Trophoblast cell (in vitro differentiated cells and primary cell): ENCODE measurements around the gene AFMID.

Experiments
- DNase-seq, 2 donors: peaks; one replicate each; pipeline ENCODE4 v3.0.0-alpha.2; 2016
- H2AFZ ChIP-seq: 2 replicates; pipeline ENCODE4 v1.6.1; 2013; ENCODE audit warnings: low read length, moderate library complexity, mild to moderate bottlenecking; ENCODE audit not compliant: insufficient read depth, poor library complexity
- H2AK5ac ChIP-seq: 2 replicates; pipeline ENCODE4 v1.6.1; 2013; ENCODE audit warnings: mild to moderate bottlenecking, low read length
- H2BK120ac ChIP-seq: 2 replicates; pipeline ENCODE4 v1.6.1; 2013; ENCODE audit warnings: low read length, mild to moderate bottlenecking, moderate library complexity; ENCODE audit not compliant: insufficient read depth, poor library complexity
- H2BK12ac ChIP-seq: 2 replicates; pipeline ENCODE4 v1.6.1; 2013; ENCODE audit warnings: mild to moderate bottlenecking, low read length, moderate library complexity
- H2BK5ac ChIP-seq: 2 replicates; pipeline ENCODE4 v1.6.1; 2013; ENCODE audit warnings: low read length, low read depth, moderate library complexity, mild to moderate bottlenecking; ENCODE audit not compliant: poor library complexity
- H3K14ac ChIP-seq: 2 replicates; pipeline ENCODE4 v1.6.1; 2013; ENCODE audit warnings: mild to moderate bottlenecking, low read length
- H3K18ac ChIP-seq: 2 replicates; pipeline ENCODE4 v1.6.1; 2013; ENCODE audit warnings: mild to moderate bottlenecking, low read length
- H3K23ac ChIP-seq: 2 replicates; pipeline ENCODE4 v1.6.1; 2013; ENCODE audit warnings: low read length
- H3K27ac ChIP-seq: 2 replicates; pipeline ENCODE4 v1.5.1; 2013; ENCODE audit warnings: low read depth, mild to moderate bottlenecking, inconsistent platforms, low read length, moderate library complexity
- H3K27me3 ChIP-seq: 2 replicates; pipeline ENCODE4 v1.6.1; 2013; ENCODE audit warnings: inconsistent platforms, mild to moderate bottlenecking, low read length, moderate library complexity; ENCODE audit not compliant: insufficient read depth
- H3K36me3 ChIP-seq, 2 experiments: 1 replicate in 1 of 2; 2 replicates in 1 of 2; pipeline ENCODE4 v1.6.1; 2013; ENCODE audit warnings: low read length in 2 of 2, mild to moderate bottlenecking in 2 of 2, moderate library complexity in 1 of 2; ENCODE audit not compliant: insufficient read depth in 2 of 2, control insufficient read depth in 1 of 2
- H3K4ac ChIP-seq: 2 replicates; pipeline ENCODE4 v1.6.1; 2013; ENCODE audit warnings: low read depth, mild to moderate bottlenecking, low read length, moderate library complexity
- H3K4me1 ChIP-seq, 2 experiments: 1 replicate in 1 of 2; 2 replicates in 1 of 2; pipeline ENCODE4 v1.6.1; 2013; ENCODE audit warnings: low read length in 2 of 2, mild to moderate bottlenecking in 2 of 2, moderate library complexity in 1 of 2; ENCODE audit not compliant: insufficient read depth in 2 of 2, control insufficient read depth in 1 of 2
- H3K4me2 ChIP-seq: 2 replicates; pipeline ENCODE4 v1.6.1; 2013; ENCODE audit warnings: inconsistent platforms, mild to moderate bottlenecking, low read length, moderate library complexity
- H3K4me3 ChIP-seq: 2 replicates; pipeline ENCODE4 v1.5.1; 2013; ENCODE audit warnings: mild to moderate bottlenecking, low read depth, low read length, inconsistent platforms
- H3K79me1 ChIP-seq: one replicate; pipeline ENCODE4 v1.6.1; 2013; ENCODE audit warnings: low read length
- H3K79me2 ChIP-seq: 2 replicates; pipeline ENCODE4 v1.6.1; 2013; ENCODE audit warnings: low read length, mild to moderate bottlenecking; ENCODE audit not compliant: control insufficient read depth, insufficient read depth, poor library complexity
- H3K9ac ChIP-seq: 2 replicates; pipeline ENCODE4 v1.6.1; 2013; ENCODE audit warnings: mild to moderate bottlenecking, low read length
- H3K9me3 ChIP-seq: 2 replicates; pipeline ENCODE4 v1.6.1; 2013; ENCODE audit warnings: low read depth, mild to moderate bottlenecking, control low read depth, inconsistent platforms, low read length; ENCODE audit not compliant: insufficient read depth
- H4K12ac ChIP-seq: 2 replicates; pipeline ENCODE4 v1.6.1; 2013; ENCODE audit warnings: low read depth, mild to moderate bottlenecking, low read length, moderate library complexity
- H4K8ac ChIP-seq: 2 replicates; pipeline ENCODE4 v1.6.1; 2013; ENCODE audit warnings: low read depth, mild to moderate bottlenecking, low read length, moderate library complexity
- H4K91ac ChIP-seq: one replicate; pipeline ENCODE4 v1.6.1; 2013; ENCODE audit warnings: low read depth, mild to moderate bottlenecking, low read length, moderate library complexity
- WGBS: extraction: QIAGEN DNeasy Blood & Tissue Kit; methylation state at CpG from one replicate; pipeline ENCODE4 v1.1.7; 2013; ENCODE audit warnings: missing lambda C conversion rate; ENCODE audit not compliant: insufficient read length, insufficient coverage; ENCODE audit errors: extremely low coverage; 5-methylcytosine and 5-hydroxymethylcytosine counted together

The AFMID gene

DNA sequence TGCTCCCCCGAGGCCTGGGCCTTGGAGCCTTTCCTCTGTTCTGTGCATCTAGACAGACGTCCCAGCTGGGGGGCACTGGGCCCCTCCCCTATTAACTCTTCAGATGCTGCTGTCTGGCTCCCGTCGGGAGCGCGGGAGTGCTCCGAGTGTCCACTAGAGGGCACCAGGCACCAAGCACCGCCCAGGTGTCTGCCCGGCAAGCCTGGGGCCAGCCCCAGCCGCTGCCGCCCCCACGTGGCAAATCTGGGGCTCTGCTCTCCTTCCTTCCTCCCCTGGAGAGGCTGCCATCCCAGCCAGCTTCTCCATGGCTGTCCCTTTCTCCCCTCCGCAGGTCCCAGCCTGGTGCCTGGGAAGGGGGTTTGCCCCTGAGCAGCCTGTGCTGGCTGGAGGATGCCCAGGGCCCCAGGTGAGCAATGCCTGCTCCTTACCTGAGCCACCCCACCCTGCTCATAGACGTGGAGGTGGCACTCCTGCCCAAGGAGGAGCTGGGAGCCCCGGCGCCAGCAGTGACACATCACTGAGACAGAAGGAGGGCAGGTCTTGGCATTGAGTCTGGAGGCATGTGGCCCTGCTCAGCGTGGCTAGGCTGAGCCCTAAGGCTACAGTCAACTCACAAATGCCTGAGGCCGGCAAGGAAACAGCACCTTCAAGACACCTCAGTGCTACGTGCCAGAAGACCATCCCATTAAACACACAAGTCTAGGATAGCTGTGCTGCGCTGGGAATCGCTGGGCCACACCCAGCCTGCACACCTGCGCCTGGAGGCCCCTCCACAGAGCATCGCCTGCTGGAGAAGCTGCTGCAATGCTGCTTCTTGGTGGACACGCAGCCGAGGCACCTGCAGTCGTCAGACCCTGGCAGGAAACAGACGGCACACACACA, 64.0 kb downstream of the AFMID start:
- H4K12ac ChIP-seq, result no peak overlapping the region
- peak; percentile 81 to 86 for DNase-seq
- no peak overlapping the region for H2AFZ ChIP-seq
- no peaks in the 10 kb centered on the region for H3K36me3 ChIP-seq
- WGBS, result no CpG with 5 or more reads among the region's 27 CpGs
- H3K79me1 ChIP-seq, result peaks cover 17% of the 10 kb centered on the region
- H3K4ac ChIP-seq, result no peak overlapping the region
- no peak overlapping the region for H3K23ac ChIP-seq
- peaks cover 3% of the 10 kb centered on the region for H3K9me3 ChIP-seq
- H3K27ac ChIP-seq, result no peak overlapping the region
- H3K18ac ChIP-seq, result no peak overlapping the region
- peaks cover 10 to 11% of the 10 kb centered on the region in 2 experiments for H3K4me1 ChIP-seq
- no peak overlapping the region for H3K4me3 ChIP-seq
- H2AK5ac ChIP-seq, result no peak overlapping the region
- H2BK12ac ChIP-seq, result no peak overlapping the region
- H3K79me2 ChIP-seq, result peaks cover 3% of the 10 kb centered on the region
- no peak overlapping the region for H3K4me2 ChIP-seq
- H4K91ac ChIP-seq, result no peak overlapping the region
- no peak overlapping the region for H3K9ac ChIP-seq
- no peak overlapping the region for H2BK5ac ChIP-seq
- H3K27me3 ChIP-seq, result no peaks in the 10 kb centered on the region
- no peak overlapping the region for H2BK120ac ChIP-seq
- H4K8ac ChIP-seq, result no peak overlapping the region
- no peak overlapping the region for H3K14ac ChIP-seq

DNA sequence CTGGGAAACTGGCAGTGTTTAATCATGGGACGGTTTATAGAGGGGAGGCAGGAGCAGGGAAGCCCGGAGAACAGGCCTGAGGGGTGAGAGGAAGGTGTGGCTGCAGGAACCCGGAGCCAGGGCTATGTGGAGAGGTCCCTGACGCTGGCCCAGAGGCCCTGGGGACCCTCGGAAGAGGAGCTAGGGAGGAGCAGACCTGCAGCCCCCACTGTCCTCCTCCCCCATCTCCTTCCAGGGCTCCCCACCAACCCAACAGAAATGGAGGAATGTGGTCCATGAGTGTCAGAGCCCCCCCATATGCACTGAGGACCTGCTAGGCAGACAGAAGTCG, 64.6 kb downstream of the AFMID start:
- H3K14ac ChIP-seq, result no peak overlapping the region
- no peak overlapping the region for H3K4me2 ChIP-seq
- H2BK120ac ChIP-seq, result no peak overlapping the region
- H3K36me3 ChIP-seq, result no peaks in the 10 kb centered on the region
- H2BK12ac ChIP-seq, result no peak overlapping the region
- WGBS, result no CpG with 5 or more reads among the region's 6 CpGs
- no peaks in the 10 kb centered on the region for H3K27me3 ChIP-seq
- peaks cover 3% of the 10 kb centered on the region for H3K79me2 ChIP-seq
- H3K18ac ChIP-seq, result no peak overlapping the region
- peaks cover 16 to 17% of the 10 kb centered on the region in 2 experiments for H3K4me1 ChIP-seq
- no peak overlapping the region for H4K12ac ChIP-seq
- H3K4me3 ChIP-seq, result no peak overlapping the region
- no peak overlapping the region for H3K4ac ChIP-seq
- H3K23ac ChIP-seq, result no peak overlapping the region
- H3K79me1 ChIP-seq, result peaks cover 20% of the 10 kb centered on the region
- DNase-seq, result no peak
- H2AFZ ChIP-seq, result no peak overlapping the region
- no peak overlapping the region for H4K91ac ChIP-seq
- no peak overlapping the region for H3K9ac ChIP-seq
- H2AK5ac ChIP-seq, result no peak overlapping the region
- H3K27ac ChIP-seq, result no peak overlapping the region
- peaks cover 3% of the 10 kb centered on the region for H3K9me3 ChIP-seq
- no peak overlapping the region for H4K8ac ChIP-seq
- no peak overlapping the region for H2BK5ac ChIP-seq

DNA sequence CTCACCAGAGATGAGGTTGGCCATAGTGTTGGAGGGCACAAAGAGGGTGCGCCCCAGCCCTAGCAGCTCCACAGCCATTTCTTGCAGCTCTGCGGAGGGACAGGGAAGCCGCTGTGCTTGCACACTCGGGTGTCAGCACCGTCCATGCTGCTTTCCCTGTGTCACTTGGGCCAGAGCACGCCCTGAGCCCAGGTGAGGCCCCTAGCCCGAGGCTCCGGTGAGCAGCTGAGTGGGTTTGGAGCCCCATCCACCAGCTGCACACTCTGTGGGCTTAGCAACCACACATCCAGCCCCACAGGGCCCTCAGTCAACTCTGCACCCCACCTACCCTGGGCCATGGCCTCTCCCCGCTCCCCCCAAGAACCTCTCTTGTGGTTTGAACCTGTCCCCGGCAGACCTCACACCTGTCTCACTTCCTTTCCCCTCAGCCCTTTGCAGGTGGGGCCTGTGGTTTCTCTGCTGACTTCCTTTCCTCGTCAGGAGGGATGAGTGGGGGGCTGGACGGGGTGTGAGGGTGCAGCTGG, 65.0 kb downstream of the AFMID start:
- no peak overlapping the region for H3K18ac ChIP-seq
- no peak overlapping the region for H2AK5ac ChIP-seq
- no peak overlapping the region for H3K9ac ChIP-seq
- no CpG with 5 or more reads among the region's 12 CpGs for WGBS
- peaks cover 3% of the 10 kb centered on the region for H3K9me3 ChIP-seq
- H3K23ac ChIP-seq, result no peak overlapping the region
- H3K27me3 ChIP-seq, result no peaks in the 10 kb centered on the region
- H3K27ac ChIP-seq, result no peak overlapping the region
- H3K4me1 ChIP-seq, result peaks cover 20 to 21% of the 10 kb centered on the region in 2 experiments
- H3K79me1 ChIP-seq, result peaks cover 20% of the 10 kb centered on the region
- no peak overlapping the region for H3K14ac ChIP-seq
- H3K4ac ChIP-seq, result no peak overlapping the region
- H2BK120ac ChIP-seq, result no peak overlapping the region
- no peak overlapping the region for H2AFZ ChIP-seq
- H4K12ac ChIP-seq, result no peak overlapping the region
- H3K36me3 ChIP-seq, result no peaks in the 10 kb centered on the region
- no peak overlapping the region for H3K4me3 ChIP-seq
- DNase-seq, result no peak
- H4K8ac ChIP-seq, result no peak overlapping the region
- peaks cover 3% of the 10 kb centered on the region for H3K79me2 ChIP-seq
- H2BK12ac ChIP-seq, result no peak overlapping the region
- no peak overlapping the region for H2BK5ac ChIP-seq
- H3K4me2 ChIP-seq, result no peak overlapping the region
- H4K91ac ChIP-seq, result no peak overlapping the region

DNA sequence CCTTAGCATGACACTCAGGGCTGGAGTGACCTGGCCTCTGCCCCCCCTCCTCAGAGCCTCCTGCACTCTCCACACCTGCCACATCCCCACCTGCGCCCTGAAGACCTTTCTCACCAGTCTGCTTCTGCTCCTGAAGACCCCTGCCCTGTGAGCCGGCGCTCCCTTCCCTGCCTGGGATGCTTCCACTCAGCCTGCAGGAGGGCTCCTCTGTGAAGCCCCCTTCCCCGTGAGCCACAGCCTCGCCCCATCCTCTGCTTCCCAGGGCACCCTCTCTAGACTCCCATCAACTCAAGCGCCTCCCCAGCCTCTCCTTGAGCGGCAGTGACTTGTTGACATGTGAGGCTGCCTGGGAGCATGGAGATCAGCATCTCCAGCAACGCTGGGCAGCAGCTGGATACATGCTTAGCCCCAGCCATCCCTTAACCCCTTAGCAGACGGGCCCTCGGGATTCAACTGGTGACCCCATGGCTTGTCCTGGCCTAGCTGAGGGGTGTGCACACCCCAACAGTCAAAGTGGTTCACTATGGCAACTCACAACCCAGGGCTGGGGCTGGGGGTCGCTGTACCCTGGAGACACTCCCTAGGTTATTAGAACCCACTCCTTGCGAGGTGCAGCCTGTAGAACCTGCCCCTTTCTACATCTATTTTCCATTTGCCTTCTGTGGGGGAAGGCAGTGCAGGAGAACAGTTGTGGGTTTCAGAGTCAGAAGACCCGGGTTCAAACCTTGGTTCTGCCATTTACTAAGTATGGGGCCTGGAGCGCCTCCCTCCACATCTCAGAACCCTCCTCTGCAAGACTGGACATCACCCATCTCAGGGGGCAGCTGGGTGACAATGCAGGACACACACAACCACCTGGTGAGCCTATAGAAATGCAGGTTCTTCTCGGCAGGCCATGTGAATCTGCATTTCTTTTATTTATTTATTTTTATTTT, 65.8 kb downstream of the AFMID start:
- Histone ChIP-seq H2BK120ac (no peak overlapping the region), H3K4me2 (no peak overlapping the region), H2AK5ac (no peak overlapping the region), H3K27ac (no peak overlapping the region), H3K79me1 (peaks cover 21% of the 10 kb centered on the region), H2BK5ac (no peak overlapping the region), H3K36me3 (no peaks in the 10 kb centered on the region), H3K23ac (no peak overlapping the region), H4K91ac (no peak overlapping the region), H4K8ac (no peak overlapping the region), H3K79me2 (peaks cover 3% of the 10 kb centered on the region), H3K4me1 (peaks cover 28 to 29% of the 10 kb centered on the region in 2 experiments), H3K4ac (no peak overlapping the region), H2BK12ac (no peak overlapping the region), H4K12ac (no peak overlapping the region), H3K14ac (no peak overlapping the region), H3K9me3 (peaks cover 3% of the 10 kb centered on the region), H3K27me3 (no peaks in the 10 kb centered on the region), H3K4me3 (no peak overlapping the region), H3K18ac (no peak overlapping the region), H3K9ac (no peak overlapping the region), H2AFZ (no peak overlapping the region)
- no CpG with 5 or more reads among the region's 15 CpGs for WGBS
- DNase-seq, result no peak
